ENCODE data around the gene PEDS1.

PEDS1 gene

DNA sequence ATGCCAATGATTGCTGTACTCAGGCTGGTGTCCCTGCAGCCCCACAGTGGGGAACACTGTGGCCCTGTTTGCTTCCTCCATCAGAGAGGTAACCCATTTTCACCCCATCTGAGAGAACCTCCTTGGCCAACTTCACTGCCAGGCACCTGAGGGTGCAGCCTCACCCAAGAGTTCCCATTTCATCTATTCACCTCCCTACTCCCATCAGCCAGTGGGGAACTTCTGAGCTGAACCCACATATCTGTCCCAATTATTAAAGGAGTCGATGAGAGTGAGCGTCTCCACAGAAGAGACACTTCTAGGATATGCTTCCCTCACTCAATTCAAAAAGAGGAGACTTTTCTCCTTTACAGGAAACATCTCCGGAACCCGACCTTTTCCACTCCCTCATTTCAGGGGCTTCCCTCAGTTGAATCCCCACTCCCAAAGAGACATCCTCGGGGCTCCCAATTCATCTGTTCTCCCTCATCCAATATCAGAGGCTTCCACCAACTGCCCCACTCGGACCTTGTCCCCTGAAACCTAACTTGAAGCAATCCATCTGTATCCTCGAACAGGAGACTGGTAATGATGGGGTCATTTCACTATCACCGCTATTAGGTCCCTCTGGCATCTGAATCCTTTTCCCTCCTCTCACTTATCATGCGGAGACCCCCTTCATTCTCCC is 41.6 kb downstream of the PEDS1 start:
- no peak for DNase-seq
- H3K36me3 ChIP-seq (replicated peaks), result peaks cover 3% of the 10 kb centered on the region
- in situ Hi-C loops (cut with HindIII; ENCODE audit: low pct_ligation_motif_present, low sequenced_read_pairs), result no loop called here
- H3K4me3 ChIP-seq (ENCODE audit: low read depth, low read length), result peak overlapping the region; percentile 93
- peak overlapping the region; percentile 95 for H3K27ac ChIP-seq
- TF ChIP-seq, protein P1, sequence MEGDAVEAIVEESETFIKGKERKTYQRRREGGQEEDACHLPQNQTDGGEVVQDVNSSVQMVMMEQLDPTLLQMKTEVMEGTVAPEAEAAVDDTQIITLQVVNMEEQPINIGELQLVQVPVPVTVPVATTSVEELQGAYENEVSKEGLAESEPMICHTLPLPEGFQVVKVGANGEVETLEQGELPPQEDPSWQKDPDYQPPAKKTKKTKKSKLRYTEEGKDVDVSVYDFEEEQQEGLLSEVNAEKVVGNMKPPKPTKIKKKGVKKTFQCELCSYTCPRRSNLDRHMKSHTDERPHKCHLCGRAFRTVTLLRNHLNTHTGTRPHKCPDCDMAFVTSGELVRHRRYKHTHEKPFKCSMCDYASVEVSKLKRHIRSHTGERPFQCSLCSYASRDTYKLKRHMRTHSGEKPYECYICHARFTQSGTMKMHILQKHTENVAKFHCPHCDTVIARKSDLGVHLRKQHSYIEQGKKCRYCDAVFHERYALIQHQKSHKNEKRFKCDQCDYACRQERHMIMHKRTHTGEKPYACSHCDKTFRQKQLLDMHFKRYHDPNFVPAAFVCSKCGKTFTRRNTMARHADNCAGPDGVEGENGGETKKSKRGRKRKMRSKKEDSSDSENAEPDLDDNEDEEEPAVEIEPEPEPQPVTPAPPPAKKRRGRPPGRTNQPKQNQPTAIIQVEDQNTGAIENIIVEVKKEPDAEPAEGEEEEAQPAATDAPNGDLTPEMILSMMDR (IDR thresholded peaks at IDR 0.05; ENCODE audit: low read depth, low read length, missing control alignments), result no peak
- no peaks in the 10 kb centered on the region for H3K27me3 ChIP-seq (replicated peaks)

DNA sequence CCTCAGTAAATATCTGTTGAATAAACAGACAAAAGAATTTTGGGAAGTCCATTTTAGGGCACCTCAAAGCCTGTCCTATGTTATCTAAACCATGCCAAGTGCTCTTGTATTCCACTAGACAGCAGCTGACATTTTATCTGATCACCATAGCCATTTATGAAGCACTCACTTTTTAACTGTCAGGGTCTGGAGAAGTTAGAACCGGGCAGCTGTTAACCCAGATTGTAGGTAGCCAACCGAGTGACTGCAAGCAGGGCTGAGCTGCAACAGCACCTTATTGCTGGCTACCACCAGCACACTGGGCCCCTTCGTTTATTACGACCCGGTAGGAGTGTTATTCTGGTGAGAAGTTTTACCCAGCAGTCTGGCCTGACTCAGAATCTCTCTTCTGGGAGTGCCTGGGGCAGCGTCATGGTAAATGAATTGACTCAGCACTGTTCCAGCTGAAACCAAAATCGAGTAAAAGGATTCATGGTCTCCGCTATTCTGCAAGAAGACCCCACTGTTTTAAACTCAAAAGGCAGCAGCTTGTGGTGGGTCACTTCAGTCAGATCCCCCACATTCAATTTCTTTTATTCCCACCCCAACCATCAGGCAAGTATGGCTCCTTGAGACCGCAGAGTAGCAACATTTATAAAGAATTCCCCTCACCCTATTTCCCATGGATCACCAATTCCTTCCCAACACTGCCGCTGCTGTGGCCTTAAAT is 42.2 kb downstream of the PEDS1 start:
- TF ChIP-seq, protein P1 (IDR thresholded peaks at IDR 0.05; ENCODE audit: low read depth, low read length, missing control alignments), result no peak
- H3K27me3 ChIP-seq (replicated peaks), result no peaks in the 10 kb centered on the region
- peak overlapping the region; percentile 95 for H3K27ac ChIP-seq
- peak overlapping the region; percentile 93 for H3K4me3 ChIP-seq (ENCODE audit: low read depth, low read length)
- DNase-seq, result peak; percentile 72
- H3K36me3 ChIP-seq (replicated peaks), result peaks cover 3% of the 10 kb centered on the region
- in situ Hi-C loops (cut with HindIII; ENCODE audit: low pct_ligation_motif_present, low sequenced_read_pairs), result no loop called here

DNA sequence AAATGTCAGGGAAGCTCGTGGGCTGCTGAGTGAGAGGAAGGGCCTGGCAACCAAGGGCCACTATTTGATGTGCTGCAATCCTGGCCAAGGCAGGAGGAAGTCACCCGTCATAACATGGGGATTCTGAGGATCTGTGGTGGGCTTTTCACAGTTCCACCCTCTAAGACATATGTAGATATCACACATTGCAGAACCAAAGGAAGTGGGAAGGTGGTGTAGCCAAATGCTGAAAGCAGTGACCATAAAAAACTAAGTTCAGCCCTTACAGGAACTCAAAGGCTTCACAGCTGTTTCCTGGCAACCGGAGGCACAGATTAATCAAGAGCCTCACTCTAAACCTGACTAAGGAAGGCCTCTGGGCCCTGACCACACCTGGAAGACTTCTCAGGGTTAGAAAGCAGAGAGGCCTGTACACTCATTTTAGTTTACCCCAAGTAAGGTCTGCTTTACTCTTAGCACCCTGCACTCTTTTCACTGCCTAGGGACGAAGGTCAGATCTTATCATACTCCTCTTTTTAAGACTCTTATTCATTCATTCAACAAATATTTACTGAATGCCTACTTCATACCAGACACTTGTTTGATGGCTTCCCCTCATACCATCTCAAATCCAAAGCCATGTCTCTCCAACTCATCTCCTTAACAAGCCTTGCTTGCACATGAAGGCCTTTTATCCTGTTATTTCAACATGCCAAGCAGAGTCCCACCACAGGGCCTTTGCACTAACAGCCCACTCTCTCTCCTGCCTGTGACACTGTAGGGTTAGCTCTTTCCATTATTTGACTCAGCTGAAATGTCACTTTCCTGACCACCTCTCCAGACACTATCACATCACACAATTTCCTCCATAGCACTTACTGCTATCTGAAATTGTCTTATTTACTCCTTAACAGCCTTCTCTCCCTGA is 43.1 kb downstream of the PEDS1 start:
- no peak for DNase-seq
- TF ChIP-seq, protein P1 (IDR thresholded peaks at IDR 0.05; ENCODE audit: low read depth, low read length, missing control alignments), result no peak
- Histone ChIP-seq H3K36me3 (replicated peaks) (peaks cover 3% of the 10 kb centered on the region), H3K27ac (peak overlapping the region; percentile 95), H3K27me3 (replicated peaks) (no peaks in the 10 kb centered on the region), H3K4me3 (ENCODE audit: low read depth, low read length) (no peak overlapping the region)
- in situ Hi-C loops (cut with HindIII; ENCODE audit: low pct_ligation_motif_present, low sequenced_read_pairs), result no loop called here

- Histone ChIP-seq H3K27ac (no peak overlapping the region), H3K27me3 (replicated peaks) (no peaks in the 10 kb centered on the region), H3K36me3 (replicated peaks) (peaks cover 3% of the 10 kb centered on the region), H3K4me3 (ENCODE audit: low read depth, low read length) (no peak overlapping the region)
- TF ChIP-seq, protein P1 (IDR thresholded peaks at IDR 0.05; ENCODE audit: low read depth, low read length, missing control alignments), result no peak
- in situ Hi-C loops (cut with HindIII; ENCODE audit: low pct_ligation_motif_present, low sequenced_read_pairs), result no loop called here
- DNase-seq, result no peak
These were observed 44.8 kb downstream of the PEDS1 start for GRCh38 chr20:50108556-50109235.

DNA sequence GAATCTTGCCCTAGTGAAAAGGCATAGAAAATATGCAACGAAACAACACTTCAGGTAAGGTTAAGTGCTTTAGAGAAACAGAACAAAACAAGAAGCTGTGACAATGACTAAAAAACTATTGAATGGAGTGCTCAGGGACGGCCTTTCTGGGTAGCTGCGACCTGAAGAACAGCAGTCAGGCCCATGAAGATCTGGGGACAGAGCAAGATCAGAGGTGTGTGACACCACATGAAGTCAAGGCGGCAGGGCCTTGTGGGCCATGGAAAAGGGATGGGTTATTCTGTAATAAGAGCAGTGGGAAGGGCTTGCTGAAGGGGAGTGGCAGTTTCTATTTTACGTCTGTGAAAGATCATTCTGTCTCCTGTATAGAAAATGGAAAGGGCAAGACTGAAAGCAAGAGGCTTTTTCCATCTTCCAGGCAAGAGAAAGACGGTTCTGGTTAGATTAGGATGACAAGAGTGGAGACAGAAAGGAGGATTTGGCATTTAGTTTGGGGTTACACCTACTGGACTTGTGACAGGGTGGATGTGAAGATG is 45.7 kb downstream of the PEDS1 start:
- no peak for DNase-seq
- H3K36me3 ChIP-seq (replicated peaks), result peaks cover 3% of the 10 kb centered on the region
- no peaks in the 10 kb centered on the region for H3K27me3 ChIP-seq (replicated peaks)
- no peak overlapping the region for H3K4me3 ChIP-seq (ENCODE audit: low read depth, low read length)
- in situ Hi-C loops (cut with HindIII; ENCODE audit: low pct_ligation_motif_present, low sequenced_read_pairs), result no loop called here
- no peak overlapping the region for H3K27ac ChIP-seq
- TF ChIP-seq, protein P1 (IDR thresholded peaks at IDR 0.05; ENCODE audit: low read depth, low read length, missing control alignments), result no peak

Data from brain microvascular endothelial cell (primary cell).